Neuronal stem cell (in vitro differentiated cells): Measurements from ENCODE around the gene TMEM132D.
"Not testable (repeated sequence)": the region's sequence is repeated elsewhere in the genome, so short reads cannot be mapped to it uniquely, and the experiment has no call there.

Source experiments
- DNase-seq: peaks from one replicate; pipeline ENCODE4 v3.0.0-alpha.2; 2013; ENCODE audit warnings: low spot score
- H2AFZ ChIP-seq: one replicate; pipeline ENCODE4 v1.6.1; 2013; ENCODE audit warnings: mild to moderate bottlenecking, low read length, inconsistent platforms
- H2AK5ac ChIP-seq: 2 replicates; pipeline ENCODE4 v1.6.1; 2013; ENCODE audit warnings: low read depth, mild to moderate bottlenecking, inconsistent platforms, low read length, moderate library complexity, mixed read lengths
- H2BK120ac ChIP-seq: 2 replicates; pipeline ENCODE4 v1.6.1; 2013; ENCODE audit warnings: low read depth, mild to moderate bottlenecking, inconsistent platforms, low read length, moderate library complexity, mixed read lengths
- H2BK12ac ChIP-seq: one replicate; pipeline ENCODE4 v1.6.1; 2013; ENCODE audit warnings: low read length, inconsistent platforms
- H2BK15ac ChIP-seq: 2 replicates; pipeline ENCODE4 v1.6.1; 2013; ENCODE audit warnings: mild to moderate bottlenecking, low read length, inconsistent platforms, mixed read lengths
- H2BK5ac ChIP-seq: one replicate; pipeline ENCODE4 v1.6.1; 2013; ENCODE audit warnings: inconsistent platforms, mild to moderate bottlenecking, low read length, moderate library complexity
- H3K14ac ChIP-seq: one replicate; pipeline ENCODE4 v1.6.1; 2013; ENCODE audit warnings: low read length, inconsistent platforms
- H3K18ac ChIP-seq: 2 replicates; pipeline ENCODE4 v1.6.1; 2013; ENCODE audit warnings: low read length, inconsistent platforms
- H3K23ac ChIP-seq: 2 replicates; pipeline ENCODE4 v1.6.1; 2013; ENCODE audit warnings: low read depth, mild to moderate bottlenecking, mixed read lengths, low read length, inconsistent platforms; ENCODE audit not compliant: poor library complexity
- H3K27ac ChIP-seq: replicated peaks from 3 replicates; pipeline ENCODE4 v1.5.1; 2013; ENCODE audit warnings: low read length, inconsistent platforms
- H3K27me3 ChIP-seq, 3 experiments: 2 replicates each; pipeline ENCODE4 v1.6.1; 2013; ENCODE audit warnings: low read length in 3 of 3, mild to moderate bottlenecking in 2 of 3, inconsistent platforms in 1 of 3, low read depth in 1 of 3, mixed read lengths in 1 of 3, moderate library complexity in 1 of 3; ENCODE audit not compliant: control insufficient read depth in 3 of 3, insufficient read depth in 3 of 3
- H3K36me3 ChIP-seq, 2 donors: replicated peaks in 1 of 2; 2 replicates each; pipeline ENCODE4 v1.6.1; 2013; ENCODE audit warnings: low read length in 2 of 2; ENCODE audit not compliant: control insufficient read depth in 2 of 2, insufficient read depth in 2 of 2
- H3K4ac ChIP-seq: 2 replicates; pipeline ENCODE4 v1.6.1; 2013; ENCODE audit warnings: inconsistent platforms, mild to moderate bottlenecking, low read length, moderate library complexity
- H3K4me1 ChIP-seq, 2 donors: 1 replicate in 1 of 2; 2 replicates in 1 of 2; pipeline ENCODE4 v1.6.1; 2013; ENCODE audit warnings: low read length in 2 of 2, low read depth in 1 of 2; ENCODE audit not compliant: control insufficient read depth in 2 of 2, insufficient read depth in 1 of 2
- H3K4me2 ChIP-seq: one replicate; pipeline ENCODE4 v1.6.1; 2013; ENCODE audit warnings: mild to moderate bottlenecking, low read length, inconsistent platforms; ENCODE audit not compliant: insufficient read depth, poor library complexity, severe bottlenecking
- H3K4me3 ChIP-seq, 2 donors: 2 replicates each; pipeline ENCODE4 v1.5.1; 2013; ENCODE audit warnings: low read length in 2 of 2, mild to moderate bottlenecking in 2 of 2, inconsistent platforms in 1 of 2, moderate library complexity in 1 of 2
- H3K79me1 ChIP-seq: one replicate; pipeline ENCODE4 v1.6.1; 2013; ENCODE audit warnings: low read depth, mild to moderate bottlenecking, inconsistent platforms, low read length, moderate library complexity
- H3K9ac ChIP-seq: one replicate; pipeline ENCODE4 v1.6.1; 2013; ENCODE audit warnings: mild to moderate bottlenecking, low read depth, low read length, inconsistent platforms; ENCODE audit not compliant: poor library complexity
- H3K9me3 ChIP-seq, 2 donors: replicated peaks in 1 of 2; 2 replicates each; pipeline versions ENCODE3 to v1.6.1; 2013; ENCODE audit warnings: low read length in 2 of 2, mild to moderate bottlenecking in 2 of 2, inconsistent platforms in 1 of 2, low read depth in 1 of 2, mixed read lengths in 1 of 2, moderate library complexity in 1 of 2; ENCODE audit not compliant: control insufficient read depth in 2 of 2, insufficient read depth in 1 of 2
- H4K8ac ChIP-seq: one replicate; pipeline ENCODE4 v1.6.1; 2013; ENCODE audit warnings: low read depth, mild to moderate bottlenecking, inconsistent platforms, low read length, moderate library complexity
- H4K91ac ChIP-seq: one replicate; pipeline ENCODE4 v1.6.1; 2013; ENCODE audit warnings: low read length, low read depth, mild to moderate bottlenecking, inconsistent platforms; ENCODE audit not compliant: poor library complexity
- WGBS, 2 donors: extraction: QIAGEN DNeasy Blood & Tissue Kit; methylation state at CpG; one replicate each; pipeline ENCODE4 v1.1.7; 2013; ENCODE audit warnings: missing lambda C conversion rate in 2 of 2, mixed read lengths in 1 of 2; ENCODE audit not compliant: insufficient read length in 2 of 2, insufficient replicate concordance in 1 of 2; ENCODE audit errors: extremely low coverage in 2 of 2; 5-methylcytosine and 5-hydroxymethylcytosine counted together

Gene TMEM132D

GRCh38 chr12:129549020-129549419, 354.8 kb downstream of the TMEM132D start:
- not testable (repeated sequence) for H3K27ac ChIP-seq, H3K79me1 ChIP-seq, H3K27me3 ChIP-seq, H2BK120ac ChIP-seq, H3K23ac ChIP-seq, H2AFZ ChIP-seq, H2AK5ac ChIP-seq, H2BK15ac ChIP-seq, H3K4me2 ChIP-seq, DNase-seq, H3K9ac ChIP-seq, H3K4me1 ChIP-seq, H4K91ac ChIP-seq, H3K36me3 ChIP-seq, H3K4me3 ChIP-seq, H3K18ac ChIP-seq, H3K14ac ChIP-seq, H3K4ac ChIP-seq, H3K9me3 ChIP-seq, H4K8ac ChIP-seq, H2BK5ac ChIP-seq, H2BK12ac ChIP-seq
- WGBS, 2 donors, result no CpG with 5 or more reads among the region's 2 CpGs

- H2BK120ac ChIP-seq, result no peak overlapping the region
- H3K18ac ChIP-seq, result no peak overlapping the region
- no CpG with 5 or more reads among the region's 6 CpGs for WGBS, 2 donors
These were observed 359.1 kb downstream of the TMEM132D start for GRCh38 chr12:129544716-129545115.

GRCh38 chr12:129540954-129541353, 362.9 kb downstream of the TMEM132D start:
- Histone ChIP-seq H2BK5ac (no peak overlapping the region), H2AFZ (no peak overlapping the region), H3K4me1 (no peaks in the 10 kb centered on the region), H3K36me3 (no peaks in the 10 kb centered on the region), H3K14ac (no peak overlapping the region), H3K27ac (no peak overlapping the region), H3K18ac (no peak overlapping the region), H2BK12ac (no peak overlapping the region), H3K23ac (no peak overlapping the region), H3K9me3 (no peaks in the 10 kb centered on the region), H3K4ac (no peak overlapping the region), H2AK5ac (no peak overlapping the region), H3K4me3 (no peak overlapping the region), H3K9ac (no peak overlapping the region), H3K79me1 (no peaks in the 10 kb centered on the region), H4K91ac (no peak overlapping the region), H3K27me3 (no peaks in the 10 kb centered on the region), H4K8ac (no peak overlapping the region), H3K4me2 (no peak overlapping the region), H2BK120ac (no peak overlapping the region), H2BK15ac (no peak overlapping the region)
- DNase-seq, result no peak
- WGBS, 2 donors, result no CpG with 5 or more reads among the region's 5 CpGs

More at GRCh38 chr12:129544716-129545115, 359.1 kb downstream of the TMEM132D start:
- Histone ChIP-seq H3K9me3 (no peaks in the 10 kb centered on the region), H3K4me1 (no peaks in the 10 kb centered on the region), H3K14ac (no peak overlapping the region), H2BK5ac (no peak overlapping the region), H3K23ac (no peak overlapping the region), H3K4me3 (no peak overlapping the region), H3K36me3 (no peaks in the 10 kb centered on the region), H3K4ac (no peak overlapping the region), H3K79me1 (no peaks in the 10 kb centered on the region), H3K27ac (no peak overlapping the region), H2BK15ac (no peak overlapping the region), H4K8ac (no peak overlapping the region), H2AFZ (no peak overlapping the region), H2AK5ac (no peak overlapping the region), H3K9ac (no peak overlapping the region), H3K27me3 (no peaks in the 10 kb centered on the region), H2BK12ac (no peak overlapping the region), H3K4me2 (no peak overlapping the region), H4K91ac (no peak overlapping the region)
- DNase-seq, result no peak

GRCh38 chr12:129540249-129540648, 363.6 kb downstream of the TMEM132D start:
- Histone ChIP-seq H4K8ac (no peak overlapping the region), H3K27ac (no peak overlapping the region), H2BK120ac (no peak overlapping the region), H3K4ac (no peak overlapping the region), H3K79me1 (no peaks in the 10 kb centered on the region), H4K91ac (no peak overlapping the region), H2AK5ac (no peak overlapping the region), H3K4me1 (no peaks in the 10 kb centered on the region), H3K36me3 (no peaks in the 10 kb centered on the region), H3K4me3 (no peak overlapping the region), H3K23ac (no peak overlapping the region), H2BK12ac (no peak overlapping the region), H2BK15ac (no peak overlapping the region), H3K18ac (no peak overlapping the region), H3K27me3 (no peaks in the 10 kb centered on the region), H3K14ac (no peak overlapping the region), H2AFZ (no peak overlapping the region), H3K9ac (no peak overlapping the region), H3K4me2 (no peak overlapping the region), H3K9me3 (no peaks in the 10 kb centered on the region), H2BK5ac (no peak overlapping the region)
- no peak for DNase-seq
- no CpG with 5 or more reads among the region's 3 CpGs for WGBS, 2 donors
